Endodermal cell (in vitro differentiated cells): ENCODE data around the gene PSG6. TPM values are rescaled to one million over a fixed set of nuclear protein-coding genes. Genes with fewer than 3 reads are reported as not detected.
"Not testable (repeated sequence)": the region's sequence is repeated elsewhere in the genome, so short reads cannot be mapped to it uniquely, and the experiment has no call there.

Experiments
- DNase-seq: peaks from one replicate; pipeline ENCODE4 v3.0.0-alpha.2; 2017
- H3K27ac ChIP-seq: 2 replicates; pipeline ENCODE4 v1.5.1; 2013; ENCODE audit warnings: mild to moderate bottlenecking, low read depth, low read length, moderate library complexity
- H3K27me3 ChIP-seq: 2 replicates; pipeline ENCODE4 v1.6.1; 2013; ENCODE audit warnings: mild to moderate bottlenecking, low read length, moderate library complexity; ENCODE audit not compliant: insufficient read depth, control insufficient read depth, poor library complexity, severe bottlenecking
- H3K36me3 ChIP-seq: 2 replicates; pipeline ENCODE4 v1.7.0; 2013; ENCODE audit warnings: mild to moderate bottlenecking, low read length, moderate library complexity; ENCODE audit not compliant: control insufficient read depth, insufficient read depth
- H3K4me1 ChIP-seq: one replicate; pipeline ENCODE4 v1.7.0; 2013; ENCODE audit warnings: low read length; ENCODE audit not compliant: control insufficient read depth, insufficient read depth
- H3K4me3 ChIP-seq: 2 replicates; pipeline ENCODE4 v1.5.1; 2013; ENCODE audit warnings: mild to moderate bottlenecking, low read length, moderate library complexity
- H3K9ac ChIP-seq: 2 replicates; pipeline ENCODE4 v1.6.1; 2013; ENCODE audit warnings: mild to moderate bottlenecking, low read length, moderate library complexity; ENCODE audit not compliant: poor library complexity, severe bottlenecking; ENCODE audit errors: extremely low read depth
- H3K9me3 ChIP-seq: 2 replicates; pipeline ENCODE4 v1.6.1; 2013; ENCODE audit warnings: mild to moderate bottlenecking, low read length, moderate library complexity; ENCODE audit not compliant: control insufficient read depth
- H3K27ac Mint-ChIP-seq: 2 replicates; pipeline ENCODE4 v1.8.0; 2020; ENCODE audit warnings: mixed read lengths
- H3K27me3 Mint-ChIP-seq: 2 replicates; pipeline ENCODE4 v1.8.0; 2021; ENCODE audit warnings: mild to moderate bottlenecking, mixed read lengths; ENCODE audit not compliant: insufficient read depth
- H3K36me3 Mint-ChIP-seq: 2 replicates; pipeline ENCODE4 v1.8.0; 2020; ENCODE audit warnings: low read depth, mixed read lengths
- H3K4me1 Mint-ChIP-seq: 2 replicates; pipeline ENCODE4 v1.8.0; 2020; ENCODE audit warnings: mixed read lengths
- H3K4me3 Mint-ChIP-seq: 2 replicates; pipeline ENCODE4 v1.8.0; 2020; ENCODE audit warnings: mild to moderate bottlenecking, moderate library complexity, mixed read lengths
- H3K9me3 Mint-ChIP-seq: 2 replicates; pipeline ENCODE4 v1.8.0; 2020; ENCODE audit warnings: mild to moderate bottlenecking, mixed read lengths
- WGBS, 2 experiments: methylation state at CpG; one replicate each; pipeline versions ENCODE4 v1.1.5 to v1.1.7; 2013; ENCODE audit warnings: missing lambda C conversion rate in 2 of 2, mixed read lengths in 1 of 2; ENCODE audit not compliant: insufficient coverage in 1 of 2, insufficient read length in 1 of 2; 5-methylcytosine and 5-hydroxymethylcytosine counted together
- total RNA-seq, 2 donors: library from RNA; stranded (reverse); fragmentation: NEBNext Ultra II Directional in 1 of 2; extraction: Animal tissue kit (Norgen Biotek cat#: 25700) in 1 of 2; gene quantifications; 2 replicates in 1 of 2; 3 replicates in 1 of 2; pipeline ENCODE4 v1.2.1, GENCODE V29; 2021
- TF ChIP-seq, protein P1 (sequence below): fragments of 200-600 bp; sonication (generic); conservative IDR thresholded peaks from 2 replicates; pipeline ENCODE4 v1.5.0; 2021; ENCODE audit warnings: antibody characterized with exemption, mild to moderate bottlenecking

Gene PSG6
- total RNA-seq, 2 donors from 2014 or later: not detected

GRCh38 chr19:42874901-42875813 is 42.5 kb downstream of the PSG6 start:
- DNase-seq, H3K27ac ChIP-seq, H3K36me3 ChIP-seq, H3K27me3 ChIP-seq, H3K4me3 Mint-ChIP-seq, H3K4me3 ChIP-seq, H3K9ac ChIP-seq, H3K4me1 ChIP-seq, H3K9me3 ChIP-seq, H3K36me3 Mint-ChIP-seq, H3K27ac Mint-ChIP-seq, H3K4me1 Mint-ChIP-seq, H3K27me3 Mint-ChIP-seq: not testable (repeated sequence)
- 75 to 100% methylated on average over 1 to 2 of the region's 4 CpGs for WGBS, 2 experiments
- peaks cover 97% of the 10 kb centered on the region for H3K9me3 Mint-ChIP-seq

DNA sequence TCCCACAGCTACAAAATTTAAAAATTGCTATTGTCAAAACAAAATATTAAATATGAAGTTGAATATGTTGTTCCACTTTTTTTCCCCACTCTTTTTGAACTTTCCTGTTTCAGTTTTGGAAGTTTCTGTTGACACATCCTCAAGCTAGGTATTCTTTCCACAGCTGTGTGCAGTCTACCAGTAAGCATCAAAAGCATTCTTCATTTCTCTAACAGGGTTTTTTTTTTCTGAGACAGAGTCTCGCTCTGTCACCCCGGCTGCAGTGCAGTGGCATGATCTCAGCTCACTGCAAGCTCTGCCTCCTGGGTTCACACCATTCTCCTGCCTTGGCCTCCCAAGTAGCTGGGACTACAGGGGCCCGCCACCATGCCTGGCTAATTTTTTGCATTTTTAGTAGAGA is 43.6 kb downstream of the PSG6 start:
- H3K27me3 ChIP-seq, H3K27ac Mint-ChIP-seq, H3K4me3 Mint-ChIP-seq, H3K9me3 ChIP-seq, H3K4me1 Mint-ChIP-seq, H3K27ac ChIP-seq, H3K4me3 ChIP-seq, H3K9ac ChIP-seq, H3K36me3 ChIP-seq, H3K27me3 Mint-ChIP-seq, DNase-seq, H3K36me3 Mint-ChIP-seq, H3K4me1 ChIP-seq: not testable (repeated sequence)
- 89 to 91% methylated on average over 3 of the region's 3 CpGs for WGBS, 2 experiments
- H3K9me3 Mint-ChIP-seq: peaks cover 97% of the 10 kb centered on the region

GRCh38 chr19:42872608-42873007 is 45.1 kb downstream of the PSG6 start:
- Histone ChIP-seq H3K27me3 (no peaks in the 10 kb centered on the region), H3K9me3 (no peaks in the 10 kb centered on the region), H3K36me3 (no peaks in the 10 kb centered on the region), H3K9ac (no peak overlapping the region), H3K4me3 (no peak overlapping the region), H3K4me1 (no peaks in the 10 kb centered on the region), H3K27ac (no peak overlapping the region)
- Mint-ChIP-seq H3K9me3 (peaks cover 91% of the 10 kb centered on the region), H3K4me3 (no peak overlapping the region), H3K36me3 (peaks cover 2% of the 10 kb centered on the region), H3K27me3 (peaks cover 3% of the 10 kb centered on the region), H3K4me1 (no peaks in the 10 kb centered on the region), H3K27ac (no peak overlapping the region)
- 33 to 81% methylated on average over 1 to 3 of the region's 3 CpGs for WGBS, 2 experiments
- TF ChIP-seq, protein P1, sequence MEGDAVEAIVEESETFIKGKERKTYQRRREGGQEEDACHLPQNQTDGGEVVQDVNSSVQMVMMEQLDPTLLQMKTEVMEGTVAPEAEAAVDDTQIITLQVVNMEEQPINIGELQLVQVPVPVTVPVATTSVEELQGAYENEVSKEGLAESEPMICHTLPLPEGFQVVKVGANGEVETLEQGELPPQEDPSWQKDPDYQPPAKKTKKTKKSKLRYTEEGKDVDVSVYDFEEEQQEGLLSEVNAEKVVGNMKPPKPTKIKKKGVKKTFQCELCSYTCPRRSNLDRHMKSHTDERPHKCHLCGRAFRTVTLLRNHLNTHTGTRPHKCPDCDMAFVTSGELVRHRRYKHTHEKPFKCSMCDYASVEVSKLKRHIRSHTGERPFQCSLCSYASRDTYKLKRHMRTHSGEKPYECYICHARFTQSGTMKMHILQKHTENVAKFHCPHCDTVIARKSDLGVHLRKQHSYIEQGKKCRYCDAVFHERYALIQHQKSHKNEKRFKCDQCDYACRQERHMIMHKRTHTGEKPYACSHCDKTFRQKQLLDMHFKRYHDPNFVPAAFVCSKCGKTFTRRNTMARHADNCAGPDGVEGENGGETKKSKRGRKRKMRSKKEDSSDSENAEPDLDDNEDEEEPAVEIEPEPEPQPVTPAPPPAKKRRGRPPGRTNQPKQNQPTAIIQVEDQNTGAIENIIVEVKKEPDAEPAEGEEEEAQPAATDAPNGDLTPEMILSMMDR: no peak
- no peak for DNase-seq

DNA sequence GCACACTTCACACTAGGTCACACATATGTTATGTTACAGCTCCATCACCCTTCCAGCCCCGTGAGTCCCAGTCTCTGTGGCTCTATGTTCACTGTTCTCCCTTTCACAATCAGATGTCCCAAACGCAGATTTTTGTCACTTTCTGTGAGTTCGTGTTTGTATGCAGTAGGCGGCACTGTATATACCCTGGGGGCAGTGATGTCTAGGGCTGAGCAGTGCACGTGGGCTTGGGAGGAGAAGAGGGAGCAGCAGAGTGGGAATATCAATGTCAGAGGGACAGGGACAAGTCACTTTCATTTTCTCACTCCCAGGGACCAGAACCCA is 60.2 kb downstream of the PSG6 start:
- TF ChIP-seq, protein P1: no peak
- Mint-ChIP-seq H3K27me3 (no peaks in the 10 kb centered on the region), H3K27ac (no peak overlapping the region), H3K4me3 (no peak overlapping the region), H3K9me3 (peaks cover 91% of the 10 kb centered on the region), H3K4me1 (no peaks in the 10 kb centered on the region), H3K36me3 (no peaks in the 10 kb centered on the region)
- no peaks in the 10 kb centered on the region for H3K36me3 ChIP-seq
- H3K9ac ChIP-seq: no peak overlapping the region
- no peak overlapping the region for H3K4me3 ChIP-seq
- DNase-seq: no peak
- no peaks in the 10 kb centered on the region for H3K9me3 ChIP-seq
- no peak overlapping the region for H3K27ac ChIP-seq
- WGBS, 2 experiments: 70% methylated on average over 5 of the region's 5 CpGs; no CpG with 5 or more reads in 1 of the 2 experiments
- H3K27me3 ChIP-seq: no peaks in the 10 kb centered on the region
- H3K4me1 ChIP-seq: no peaks in the 10 kb centered on the region
